Stimulated activated CD4-positive, alpha-beta T cell treated with anti-CD3 and anti-CD28 coated beads, Interleukin-4, amount 100 ng/mL, for 4 hours (primary cell): Measurements from ENCODE around the gene ZNF280B.
"Not testable (repeated sequence)": the region's sequence is repeated elsewhere in the genome, so short reads cannot be mapped to it uniquely, and the experiment has no call there.

Experiments used
- DNase-seq, 2 experiments: peaks; one replicate each; pipeline ENCODE4 v3.0.0-alpha.2; 2020

ZNF280B gene

DNA sequence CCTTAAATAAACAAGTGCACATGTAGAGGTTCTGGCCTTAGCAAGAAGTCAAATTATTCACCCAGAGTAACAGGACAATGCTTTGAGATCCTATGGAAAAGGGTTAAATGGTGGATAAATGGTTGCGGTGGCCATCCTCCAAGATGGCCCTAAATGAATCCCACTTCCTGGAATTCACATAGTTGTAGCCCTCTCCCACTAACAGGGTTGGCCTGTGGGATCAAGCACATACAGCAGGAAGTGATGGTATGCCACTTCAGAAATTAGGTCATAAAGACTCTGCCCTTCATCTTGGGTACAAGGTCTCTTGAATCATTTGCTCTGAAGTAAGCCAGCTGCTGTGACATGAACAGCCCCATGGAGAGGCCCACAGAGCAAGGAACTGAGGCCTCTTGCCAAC, 1.8 kb downstream of the ZNF280B start:
- DNase-seq: no peak

DNA sequence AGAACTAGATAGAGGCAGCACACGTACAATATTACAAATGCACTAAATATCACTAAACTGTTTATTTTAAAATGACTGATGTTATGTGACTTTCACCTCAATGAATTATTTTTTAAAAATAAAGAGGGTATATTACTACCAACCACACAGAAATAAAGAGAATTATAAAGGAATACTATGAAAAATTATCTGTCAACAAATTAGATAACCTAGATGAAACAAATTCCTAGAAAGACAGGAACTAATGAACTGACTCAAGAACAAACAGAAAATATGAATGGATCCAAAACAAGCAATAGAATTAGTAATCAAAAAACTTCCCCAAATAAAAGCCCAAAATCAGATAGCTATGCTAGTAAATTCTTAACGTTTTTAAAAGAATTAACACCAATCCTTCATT, 10.3 kb downstream of the ZNF280B start:
- DNase-seq: no peak

DNA sequence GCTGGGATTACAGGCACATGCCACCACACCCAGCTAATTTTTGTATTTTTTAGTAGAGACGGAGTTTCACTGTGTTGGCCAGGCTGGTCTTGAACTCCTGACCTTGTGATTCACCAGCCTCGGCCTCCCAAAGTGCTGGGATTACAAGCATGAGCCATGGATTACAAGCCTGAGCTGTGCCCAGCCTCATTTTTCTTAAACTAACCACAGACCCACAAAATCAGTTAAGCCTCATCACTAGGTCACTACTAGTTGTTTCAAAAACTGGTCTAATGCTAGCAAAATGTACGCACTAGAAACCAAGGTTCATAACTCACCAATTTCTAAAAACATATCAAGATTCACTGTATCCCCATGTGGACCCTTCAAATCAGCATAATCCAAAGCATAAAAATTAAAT, 17.0 kb downstream of the ZNF280B start:
- DNase-seq: not testable (repeated sequence)

DNA sequence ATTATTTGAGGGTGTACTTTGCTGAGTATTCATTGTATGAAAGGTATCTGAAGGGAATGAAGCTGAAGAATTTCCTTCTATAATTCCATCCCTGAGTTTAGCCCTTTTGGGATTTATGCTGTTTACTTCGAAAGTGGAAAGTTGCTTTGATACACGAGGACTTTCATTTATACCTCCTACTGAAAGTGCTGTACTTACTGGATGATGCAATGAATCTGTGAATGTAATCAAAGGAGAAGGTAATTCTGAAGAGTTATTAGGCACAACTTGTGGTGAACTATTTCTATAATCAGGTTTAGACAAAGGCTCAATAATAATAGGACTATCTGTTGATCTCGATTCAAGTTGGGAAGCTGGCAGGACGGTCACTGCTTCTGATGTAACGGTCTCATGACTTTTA, 19.8 kb downstream of the ZNF280B start:
- DNase-seq: no peak

DNA sequence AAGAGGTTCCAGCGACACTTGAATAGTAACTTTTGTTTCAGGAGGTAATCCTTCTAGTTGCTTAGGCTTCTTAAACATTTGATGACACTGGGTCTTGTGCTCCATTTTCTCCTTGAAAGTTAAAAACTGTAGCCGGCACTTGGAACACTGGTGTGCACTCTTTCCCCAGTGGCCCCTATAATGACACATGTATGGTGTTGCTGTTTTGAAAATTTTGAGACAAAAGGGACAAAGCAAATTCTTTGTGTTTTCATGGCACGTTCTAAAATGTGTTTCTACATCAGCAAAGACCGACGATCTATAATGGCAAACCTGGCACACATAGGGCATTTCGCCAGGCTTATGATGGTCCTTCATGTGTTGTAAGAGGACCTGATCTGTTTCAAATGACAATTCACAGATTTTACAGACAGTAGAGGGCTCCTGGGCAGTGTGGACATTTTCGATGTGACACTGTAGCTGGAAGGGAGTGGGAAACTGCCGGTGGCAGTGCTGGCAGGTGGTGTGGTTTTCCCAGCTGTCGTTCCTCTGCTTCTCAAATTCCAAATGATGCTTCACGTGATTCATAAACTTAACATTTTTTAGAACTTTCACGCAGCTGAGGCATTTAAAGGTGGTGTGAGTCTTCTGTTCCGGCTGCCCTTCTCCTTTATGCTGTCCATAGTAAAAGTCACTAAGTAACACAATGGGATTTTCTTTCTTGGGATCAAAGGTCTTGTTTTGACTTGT, 20.5 kb downstream of the ZNF280B start:
- no peak for DNase-seq

DNA sequence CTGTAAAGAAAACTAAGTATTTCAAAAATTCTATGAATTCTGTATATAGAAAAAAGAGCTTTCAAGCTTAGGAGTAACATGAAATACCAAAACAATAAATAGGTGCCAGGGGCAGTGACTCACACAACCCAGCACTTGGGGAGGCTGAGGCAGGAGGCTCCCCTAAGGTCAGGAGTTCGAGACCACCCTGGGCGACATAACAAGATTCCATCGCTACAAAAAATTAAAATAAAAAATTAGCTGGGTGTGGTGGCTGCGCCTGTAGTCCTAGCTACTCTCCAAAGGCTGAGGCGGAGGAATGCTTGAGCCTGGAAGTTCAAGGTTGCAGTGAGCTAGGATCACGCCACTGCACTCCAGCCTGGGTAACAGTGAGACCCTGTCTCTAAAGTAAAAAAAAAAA, 21.5 kb downstream of the ZNF280B start:
- no peak for DNase-seq

DNA sequence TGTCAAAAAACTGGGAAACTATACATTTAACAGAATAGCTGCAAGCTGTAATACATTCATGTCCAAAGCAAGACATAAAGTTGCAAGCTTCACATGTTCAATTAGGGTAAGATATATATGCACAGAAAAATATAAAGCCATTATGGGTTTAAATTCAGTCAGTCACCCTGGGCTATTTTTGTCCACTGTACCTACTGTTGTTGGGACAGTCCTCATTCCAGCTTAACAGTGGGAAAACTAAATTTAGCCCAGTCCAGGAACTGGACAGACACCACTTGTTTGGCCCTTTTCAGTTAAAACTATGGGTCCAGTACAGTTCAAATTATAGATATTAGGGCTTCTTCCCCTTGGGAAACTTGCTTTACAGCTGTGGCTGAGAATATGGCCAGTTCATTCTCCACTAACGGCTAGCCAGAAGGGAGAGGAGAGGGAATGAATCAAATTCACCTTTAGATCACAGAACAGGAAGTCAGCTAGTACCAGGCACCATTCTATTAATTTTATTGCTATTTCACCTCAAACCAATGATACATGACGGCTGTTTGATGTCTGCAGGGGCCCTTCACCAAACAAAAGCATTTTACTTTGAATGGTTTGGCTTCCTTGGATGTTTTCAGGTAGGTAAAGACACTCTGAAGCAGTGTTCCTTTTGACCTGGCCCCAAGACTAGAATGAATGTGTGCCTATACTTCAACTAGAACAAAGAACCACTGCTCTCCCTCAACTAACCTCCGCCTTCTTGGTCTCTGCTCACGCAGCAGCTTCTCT, 22.2 kb downstream of the ZNF280B start:
- DNase-seq: no peak

DNA sequence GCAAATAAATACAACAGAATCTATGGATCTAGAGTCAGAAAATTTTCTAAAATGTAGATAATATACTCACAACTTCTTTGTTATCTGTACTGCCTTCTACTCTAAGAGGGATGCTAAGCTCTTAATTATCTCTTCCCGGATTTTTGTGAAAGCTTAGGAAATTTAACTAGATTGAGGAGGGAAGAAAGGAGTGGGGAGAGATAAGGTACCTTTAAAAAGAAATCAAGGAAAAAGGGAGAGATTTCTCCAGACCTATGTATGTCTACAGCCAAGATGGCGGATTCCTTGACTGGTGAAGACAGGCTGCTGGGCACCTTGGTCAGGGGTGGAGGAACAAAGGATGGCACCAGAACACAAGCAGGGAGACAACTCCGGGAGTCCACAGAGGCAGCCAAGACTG, 23.0 kb downstream of the ZNF280B start:
- DNase-seq: no peak

DNA sequence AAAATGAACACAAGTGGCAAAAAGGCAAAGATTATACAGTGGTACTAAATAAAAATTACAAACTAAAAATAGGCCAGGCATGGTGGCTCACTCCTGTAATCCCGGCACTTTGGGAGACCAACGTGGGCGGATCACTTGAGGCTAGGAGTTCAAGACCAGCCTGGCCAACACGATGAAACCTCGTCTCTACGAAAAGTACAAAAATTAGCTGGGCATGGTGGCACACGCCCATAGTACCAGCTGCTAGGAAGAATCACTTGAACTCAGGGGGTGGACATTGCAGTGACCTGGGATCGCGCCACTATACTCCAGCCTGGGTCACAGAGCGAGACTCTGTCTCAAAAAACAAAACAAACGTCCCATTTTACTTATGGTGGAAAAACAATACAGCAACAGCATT, 24.5 kb downstream of the ZNF280B start:
- DNase-seq: no peak

DNA sequence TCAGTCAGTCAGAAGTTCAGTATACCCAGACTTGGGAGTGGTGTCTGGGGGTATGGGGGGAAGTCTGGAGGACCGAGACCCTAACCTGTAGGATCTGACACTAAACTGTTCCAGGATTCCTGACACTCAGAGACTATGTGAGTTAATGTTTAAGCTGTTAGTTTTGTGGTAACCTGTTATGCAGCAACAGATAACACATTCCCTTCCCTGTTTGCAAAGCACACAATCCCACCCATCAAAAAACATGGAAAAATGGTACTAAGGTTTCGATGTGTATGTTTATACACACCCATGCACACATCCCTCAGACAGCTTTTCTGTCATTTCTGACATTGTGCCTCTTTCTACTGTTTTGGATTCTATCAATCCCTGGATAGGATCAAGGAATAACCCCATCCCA, 27.6 kb downstream of the ZNF280B start:
- no peak for DNase-seq

DNA sequence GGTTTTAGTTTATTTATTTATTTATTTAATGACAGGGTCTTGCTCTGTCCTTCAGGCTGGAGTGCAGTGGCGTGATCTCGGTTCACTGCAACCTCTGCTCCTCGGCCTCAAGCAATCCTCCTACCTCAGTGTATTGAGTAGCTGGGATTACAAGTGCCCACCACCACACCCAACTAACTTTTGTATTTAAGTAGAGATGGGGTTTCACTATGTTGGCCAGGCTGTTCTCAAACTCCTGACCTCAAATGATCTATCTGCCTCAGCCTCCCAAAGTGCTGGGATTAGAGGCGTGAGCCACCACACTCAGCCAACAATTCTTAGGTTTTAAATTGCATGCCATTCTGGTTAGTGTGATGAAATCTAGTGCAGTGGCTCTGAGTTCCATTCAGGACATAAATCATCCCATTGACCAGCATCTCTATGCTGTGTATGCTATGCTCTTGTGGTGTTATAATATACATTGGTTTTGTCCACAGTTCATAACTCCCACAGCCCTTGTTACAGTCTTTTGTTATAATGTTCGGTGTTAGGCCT, 28.5 kb downstream of the ZNF280B start:
- DNase-seq: no peak

DNA sequence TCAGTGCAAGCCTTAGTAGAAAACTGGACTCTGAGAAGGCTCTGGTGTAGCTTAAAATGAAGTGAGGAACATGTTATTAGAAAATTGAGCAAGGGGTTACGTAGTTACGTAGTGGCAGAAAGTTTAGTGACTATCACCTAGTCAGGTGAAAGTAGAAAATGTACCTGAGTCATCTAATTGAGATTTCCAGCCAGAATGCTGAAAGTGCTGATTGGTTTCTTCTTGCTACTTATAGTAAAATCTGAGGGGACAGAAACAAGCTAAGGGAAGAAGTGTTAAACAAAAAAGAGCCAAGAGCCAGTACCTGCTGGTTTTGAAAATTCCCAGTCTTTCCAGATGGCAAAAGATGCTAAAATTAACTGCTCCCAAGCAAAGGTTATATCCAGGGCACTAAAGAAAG, 29.4 kb downstream of the ZNF280B start:
- no peak for DNase-seq

DNA sequence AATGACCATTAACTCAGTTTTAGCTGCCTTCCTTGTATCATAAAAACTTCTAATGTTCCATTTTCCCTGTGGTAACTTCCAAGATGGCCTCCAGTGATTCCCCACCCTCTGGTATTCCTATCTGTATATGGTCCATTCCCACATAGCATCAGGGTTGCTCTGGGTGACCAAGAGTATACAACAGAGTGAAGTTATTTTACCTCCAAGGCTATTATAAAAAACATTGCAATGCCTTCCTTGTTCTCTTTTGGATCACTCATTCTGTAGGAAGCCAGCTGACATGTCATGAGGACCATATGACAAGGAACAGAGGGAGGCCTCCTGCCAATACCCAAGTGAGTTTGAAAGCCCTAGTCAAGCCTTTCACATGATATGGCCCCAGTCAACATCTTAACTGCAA, 30.1 kb downstream of the ZNF280B start:
- no peak for DNase-seq

DNA sequence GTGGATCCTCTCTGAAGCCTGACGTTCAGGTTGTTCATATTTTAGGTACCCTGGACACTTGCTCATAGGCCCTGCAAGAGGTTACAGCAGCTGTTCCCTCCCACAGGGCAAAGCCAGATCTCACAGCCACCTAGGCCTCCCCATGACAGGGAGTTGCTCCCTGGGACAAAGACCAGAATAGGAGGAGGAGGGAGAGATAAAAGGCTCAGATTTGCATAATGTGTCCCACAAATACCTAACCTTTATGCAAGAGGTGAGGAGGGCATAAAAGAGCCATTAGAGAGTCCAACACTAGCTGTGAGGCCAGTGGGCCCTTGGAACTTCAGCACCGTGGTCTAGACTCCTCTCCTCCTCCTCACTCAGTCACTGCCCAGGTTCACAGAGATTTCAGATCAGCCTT, 33.8 kb downstream of the ZNF280B start:
- no peak for DNase-seq

DNA sequence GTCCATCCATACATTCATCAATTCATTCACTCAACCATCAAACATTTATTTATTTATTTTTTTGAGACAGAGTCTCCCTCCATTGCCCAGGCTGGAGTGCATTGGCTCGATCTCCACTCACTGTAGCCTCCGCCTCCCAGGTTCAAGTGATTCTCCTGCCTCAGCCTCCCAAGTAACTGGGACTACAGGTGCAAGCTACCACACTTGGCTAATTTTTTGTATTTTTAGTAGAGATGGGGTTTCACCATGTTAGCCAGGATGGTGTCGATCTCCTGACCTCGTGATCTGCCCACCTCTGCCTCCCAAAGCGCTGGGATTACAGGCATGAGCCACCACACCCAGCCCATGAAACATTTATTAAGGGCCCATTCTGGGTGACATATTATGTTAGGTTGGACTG, 37.4 kb downstream of the ZNF280B start:
- not testable (repeated sequence) for DNase-seq

DNA sequence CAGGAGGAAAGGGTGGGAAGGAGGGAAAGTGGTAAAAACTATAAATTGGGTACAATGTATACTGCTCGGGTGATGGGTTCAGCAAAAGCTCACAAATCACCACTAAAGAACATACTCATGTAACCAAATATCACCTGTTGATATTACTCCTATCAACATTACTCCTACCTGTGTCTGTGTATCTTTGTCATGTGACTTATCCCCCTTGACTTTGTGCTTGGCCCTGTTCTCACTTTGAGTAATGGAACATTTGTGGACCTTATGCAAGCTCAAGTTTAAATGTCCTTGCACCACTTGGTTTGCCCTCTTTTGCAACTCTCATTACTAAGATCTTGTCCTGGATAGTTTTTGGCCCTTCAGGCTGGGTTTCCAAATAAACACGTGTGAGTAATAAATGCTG, 39.0 kb downstream of the ZNF280B start:
- DNase-seq: no peak

DNA sequence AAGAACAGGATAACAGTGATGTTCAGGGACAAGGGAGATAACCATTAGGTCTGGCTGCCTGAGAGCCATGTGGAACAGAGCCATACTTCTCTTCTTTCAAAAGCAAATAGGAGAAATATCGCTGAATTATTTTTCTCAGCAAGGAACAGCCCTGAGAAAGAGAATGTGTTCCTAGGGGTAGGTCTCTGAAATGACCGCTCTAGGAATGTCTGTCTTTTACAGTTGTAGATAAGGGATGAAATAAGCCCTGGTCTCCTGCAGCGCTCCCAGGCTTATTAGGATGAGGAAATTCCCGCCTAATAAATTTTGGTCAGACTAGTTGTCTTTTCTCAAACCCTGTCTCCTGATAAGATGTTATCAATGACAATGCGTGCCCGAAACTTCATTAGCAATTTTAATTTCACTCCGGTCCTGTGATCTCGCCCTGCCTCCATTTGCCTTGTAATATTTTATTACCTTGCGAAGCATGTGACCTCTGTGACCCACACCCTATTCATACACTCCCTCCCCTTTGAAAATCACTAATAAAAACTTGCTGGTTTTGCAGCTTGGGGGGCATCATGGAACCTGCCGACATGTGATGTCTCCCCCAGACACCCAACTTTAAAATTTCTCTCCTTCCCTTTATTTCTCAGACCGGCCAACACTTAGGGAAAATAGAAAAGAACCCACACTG, 39.6 kb downstream of the ZNF280B start:
- not testable (repeated sequence) for DNase-seq

DNA sequence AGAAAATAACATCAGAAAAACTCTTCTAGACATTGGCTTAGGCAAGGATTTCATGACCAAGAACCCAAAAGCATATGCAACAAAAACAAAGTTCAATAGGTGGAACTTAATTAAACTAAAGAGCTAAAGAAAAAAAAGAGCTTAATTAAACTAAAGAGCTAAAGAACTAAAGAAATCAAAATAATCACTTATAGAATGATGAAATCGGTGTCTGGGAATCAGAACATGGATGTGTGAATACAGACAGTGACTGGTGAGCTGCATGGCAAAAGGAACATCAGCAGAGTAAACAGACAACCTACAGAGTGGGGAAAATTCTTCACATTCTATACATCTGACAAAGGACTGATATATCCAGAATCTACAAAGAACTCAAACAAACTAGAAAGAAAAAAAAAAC, 41.4 kb downstream of the ZNF280B start:
- no peak for DNase-seq

DNA sequence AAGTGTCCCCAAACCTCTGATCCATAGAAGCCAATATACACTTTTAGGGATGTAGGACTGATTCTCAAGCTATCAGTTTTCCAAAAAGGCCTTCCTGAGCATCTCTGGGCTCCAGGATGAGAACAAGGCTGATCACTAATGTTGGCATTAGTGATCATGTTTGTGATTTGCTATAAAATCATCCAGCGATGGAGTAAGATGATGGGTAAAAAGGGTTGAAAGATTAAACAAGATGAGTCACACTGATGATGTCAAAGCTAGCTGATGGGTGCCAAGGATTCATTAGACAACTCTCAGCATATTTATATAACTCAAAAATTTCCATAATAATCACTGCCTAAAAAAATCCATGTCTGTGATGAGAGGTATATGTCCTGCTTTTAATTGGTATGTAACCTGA, 42.8 kb downstream of the ZNF280B start:
- DNase-seq: no peak

DNA sequence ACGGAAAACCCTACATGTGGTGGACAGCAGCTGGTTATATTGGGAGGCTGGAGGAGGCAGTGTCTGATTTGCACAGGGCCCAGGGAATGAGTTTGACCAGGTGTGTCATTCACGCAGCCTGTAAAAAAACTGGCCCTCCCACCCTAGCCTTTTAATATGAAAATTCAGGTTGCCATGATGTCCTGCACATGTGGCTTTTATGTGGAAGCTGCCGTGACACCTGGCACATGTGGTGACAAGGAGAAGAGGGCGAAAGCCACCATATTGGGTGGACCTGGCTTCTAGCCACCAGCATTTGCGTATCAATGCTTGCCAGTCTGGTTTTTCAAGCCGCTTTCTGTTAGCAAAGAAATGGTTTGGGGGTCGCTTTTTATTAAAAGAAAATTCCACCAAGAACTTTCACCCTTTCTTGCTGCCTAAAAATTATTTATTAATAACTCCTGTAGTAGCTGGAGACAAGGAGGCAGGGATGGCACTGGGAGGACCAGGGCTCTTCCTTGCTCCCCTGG, 43.4 kb downstream of the ZNF280B start:
- DNase-seq: no peak

DNA sequence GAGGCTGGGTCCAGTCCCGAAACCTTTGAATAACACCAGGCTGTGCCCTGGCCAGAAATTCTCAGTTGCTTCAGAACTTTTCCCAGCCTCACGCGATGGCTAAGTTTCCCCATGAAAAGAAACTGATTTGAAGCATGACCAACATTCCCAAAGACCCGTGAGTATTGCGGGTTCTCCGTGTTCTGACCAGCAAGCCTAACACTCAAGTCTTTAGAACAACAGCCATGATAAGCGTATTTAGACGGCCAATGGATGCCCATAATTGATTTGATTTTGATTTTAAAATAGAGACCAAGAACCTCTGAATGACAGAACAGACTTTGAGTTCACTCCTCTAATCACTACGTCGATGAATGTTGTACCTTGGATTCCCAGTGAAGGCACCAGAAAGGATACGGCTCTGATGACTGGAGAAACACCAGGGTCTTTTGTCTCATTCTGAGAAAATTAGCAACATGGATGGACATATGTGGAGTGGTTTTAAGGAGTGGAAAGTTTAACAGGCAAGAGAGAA, 43.9 kb downstream of the ZNF280B start:
- no peak for DNase-seq

DNA sequence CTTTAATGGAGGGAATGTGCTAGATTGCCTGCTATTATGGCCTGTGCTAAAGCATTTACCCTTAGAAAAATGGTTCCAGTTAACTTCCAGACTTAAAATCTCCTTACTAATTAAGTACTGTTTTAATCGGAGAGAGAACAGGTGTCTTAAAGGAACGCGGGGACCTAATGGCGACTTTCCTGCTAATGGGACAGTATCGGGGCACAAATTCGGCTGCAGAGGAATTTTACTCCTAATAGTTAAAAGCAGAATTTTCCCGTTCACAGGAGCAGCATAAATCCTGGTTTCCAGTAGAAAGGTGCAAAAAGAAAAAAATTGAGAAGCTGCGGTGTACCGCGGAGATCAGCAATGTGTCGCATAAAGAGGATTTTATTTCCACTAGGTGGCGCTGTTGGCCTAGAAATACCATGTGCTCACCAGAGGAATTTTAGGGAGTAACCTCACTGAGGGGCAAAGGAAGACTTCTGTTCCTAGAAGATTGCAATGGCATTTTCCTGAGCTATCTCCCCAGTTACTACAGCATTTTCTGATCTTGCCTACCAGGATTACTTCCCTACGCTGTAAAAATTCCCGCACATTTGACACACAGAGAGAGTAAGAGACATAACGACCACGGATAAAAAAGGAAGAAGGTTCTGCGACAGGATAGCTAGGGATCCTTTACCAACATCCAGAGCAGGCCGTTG, 44.5 kb downstream of the ZNF280B start:
- DNase-seq: peak; percentile 13 to 24
